Middle frontal gyrus (tissue), 1 donor: ENCODE results near the gene SUCO.
"Not testable (repeated sequence)": the region's sequence is repeated elsewhere in the genome, so short reads cannot be mapped to it uniquely, and the experiment has no call there.

Experiments
- DNase-seq: peaks from one replicate; pipeline ENCODE4 v3.0.0-alpha.2; 2015; ENCODE audit warnings: low spot score; ENCODE audit errors: extremely low spot score

Gene SUCO

DNA sequence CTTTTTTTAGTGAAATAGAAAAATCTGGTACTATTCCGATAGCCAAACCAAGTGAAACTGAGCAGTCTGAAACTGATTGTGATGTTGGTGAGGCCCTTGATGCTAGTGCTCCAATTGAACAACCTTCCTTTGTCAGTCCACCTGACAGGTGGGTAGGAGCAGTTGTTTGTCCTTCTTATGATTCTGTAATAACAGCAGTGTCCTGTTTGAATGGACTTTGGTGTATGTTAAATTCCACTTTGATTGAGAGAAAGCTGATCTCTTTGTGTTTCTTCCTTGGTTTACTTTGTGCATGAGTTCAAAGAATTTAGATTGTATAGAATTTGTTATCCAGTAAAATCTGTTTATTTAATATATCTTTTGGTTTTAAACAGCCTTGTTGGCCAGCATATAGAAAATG, 24.3 kb downstream of the SUCO start:
- DNase-seq = no peak

DNA sequence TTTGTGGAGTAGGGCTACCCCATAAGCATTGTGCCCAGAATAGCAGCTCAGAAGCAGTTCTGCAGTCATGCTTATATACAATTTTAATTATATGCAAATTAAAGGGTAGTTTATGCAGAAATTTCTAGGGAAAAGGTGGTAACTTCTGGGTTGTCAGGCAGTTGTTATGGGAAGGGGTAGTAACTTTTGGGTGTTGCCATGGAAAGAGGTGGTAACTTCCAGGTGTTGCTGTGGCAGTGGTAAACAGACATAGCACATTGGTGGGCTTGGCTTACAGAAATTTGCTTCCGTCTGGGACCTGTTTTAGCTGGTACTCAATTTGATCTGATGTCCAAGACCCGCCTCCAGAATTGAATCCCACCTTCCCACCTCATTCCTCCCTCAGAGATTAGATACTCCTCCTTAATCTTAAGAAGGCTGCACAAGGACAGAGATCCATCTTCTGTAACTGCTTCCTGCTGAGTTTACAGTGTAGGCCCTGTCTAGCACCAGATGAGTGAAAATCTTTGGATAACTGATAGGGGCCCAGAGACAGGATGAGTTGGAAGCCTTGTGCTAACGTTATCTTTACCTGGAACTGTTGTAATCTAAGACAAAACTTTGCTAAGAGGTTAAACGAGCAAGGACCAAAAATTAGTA, 26.7 kb downstream of the SUCO start:
- DNase-seq = no peak

DNA sequence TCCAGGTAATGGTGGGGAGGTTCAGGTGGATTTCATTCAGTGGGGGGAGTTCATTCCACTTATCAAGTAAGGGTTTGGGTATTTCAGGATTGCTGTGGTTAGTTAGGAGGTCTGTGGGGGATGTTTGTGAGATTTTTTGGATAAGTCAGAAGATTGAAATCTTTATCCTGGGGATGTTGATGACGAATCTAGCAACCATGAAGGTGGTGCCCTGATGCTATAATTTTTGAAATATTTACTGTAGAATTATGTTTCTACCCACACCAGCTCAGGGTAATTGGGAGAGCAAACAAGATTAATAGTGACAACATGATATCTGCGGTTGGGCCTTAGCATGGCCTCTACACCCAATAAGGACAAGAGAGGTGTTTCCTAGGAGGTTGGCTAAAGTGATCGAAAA, 28.3 kb downstream of the SUCO start:
- no peak for DNase-seq

DNA sequence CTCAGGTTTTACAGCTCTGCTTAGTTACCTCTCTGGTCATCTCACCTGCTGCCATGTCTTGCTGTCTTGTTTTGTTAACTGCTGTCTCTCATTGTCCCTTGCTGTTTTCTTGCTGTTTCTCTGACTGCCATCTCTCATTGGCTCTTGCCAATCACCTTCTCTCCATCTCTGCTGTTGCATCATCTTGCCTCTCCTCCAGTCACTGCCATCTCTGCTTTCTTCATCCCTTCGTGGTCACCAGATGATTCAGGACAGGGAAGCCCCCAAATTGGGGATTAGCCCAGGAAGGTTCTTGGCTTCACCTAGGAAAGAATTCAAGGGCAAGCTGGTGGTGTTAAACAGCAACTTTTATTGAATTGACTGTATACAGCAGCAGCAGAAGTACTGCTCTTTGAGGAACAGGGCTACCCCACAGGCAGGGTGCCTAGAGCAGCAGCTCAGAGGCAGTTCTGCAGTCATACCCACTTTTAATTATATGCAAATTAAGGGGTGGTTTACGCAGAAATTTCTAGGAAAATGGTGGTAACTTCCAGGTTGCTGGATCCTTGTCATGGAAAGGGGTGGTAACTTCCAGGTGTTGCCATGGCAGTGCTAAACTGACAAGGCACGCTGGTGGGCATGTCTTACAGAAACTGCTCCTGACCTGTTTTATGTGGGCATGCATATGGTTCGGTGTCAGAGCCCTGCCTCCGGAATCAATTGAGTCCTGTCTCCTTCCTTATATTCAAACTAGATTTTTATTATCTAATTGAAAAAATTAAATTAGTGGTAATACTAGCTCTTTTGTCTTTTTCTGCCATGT, 33.4 kb downstream of the SUCO start:
- DNase-seq = no peak

DNA sequence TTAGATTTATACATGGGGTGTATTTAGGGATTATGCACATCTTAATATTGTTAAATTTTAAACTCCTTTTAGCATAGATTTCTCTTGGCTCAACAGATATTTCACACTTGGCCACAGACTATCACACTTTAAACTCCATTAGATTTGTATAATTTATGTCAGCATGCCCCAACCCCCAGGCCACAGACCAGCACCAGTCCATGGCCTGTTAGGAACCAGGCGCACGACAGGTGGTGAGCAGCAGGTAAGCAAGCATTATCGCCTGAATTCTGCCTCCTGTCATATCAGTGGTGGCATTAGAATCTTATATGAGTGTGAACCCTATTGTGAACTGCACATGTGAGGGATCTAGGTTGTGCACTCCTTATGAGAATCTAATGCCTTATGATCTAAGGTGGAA, 34.8 kb downstream of the SUCO start:
- no peak for DNase-seq

DNA sequence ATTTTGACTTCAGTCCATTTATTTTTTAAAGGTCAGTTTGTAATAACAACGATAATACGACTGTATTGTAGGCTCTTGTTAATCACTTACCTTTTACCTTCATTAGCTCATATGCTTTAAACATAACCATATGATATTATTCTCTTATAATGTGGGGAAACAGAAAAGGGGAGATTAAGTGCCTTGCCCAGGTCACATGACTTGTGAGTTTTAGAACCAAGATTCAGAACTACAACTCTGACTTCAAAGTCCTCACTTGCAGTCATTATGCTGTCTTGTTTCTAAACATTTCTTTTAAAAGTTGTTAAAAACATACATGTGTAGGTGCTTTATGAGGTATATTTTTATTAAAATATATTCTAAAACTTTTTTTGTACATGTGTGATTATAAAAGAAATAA, 41.1 kb downstream of the SUCO start:
- DNase-seq = no peak

DNA sequence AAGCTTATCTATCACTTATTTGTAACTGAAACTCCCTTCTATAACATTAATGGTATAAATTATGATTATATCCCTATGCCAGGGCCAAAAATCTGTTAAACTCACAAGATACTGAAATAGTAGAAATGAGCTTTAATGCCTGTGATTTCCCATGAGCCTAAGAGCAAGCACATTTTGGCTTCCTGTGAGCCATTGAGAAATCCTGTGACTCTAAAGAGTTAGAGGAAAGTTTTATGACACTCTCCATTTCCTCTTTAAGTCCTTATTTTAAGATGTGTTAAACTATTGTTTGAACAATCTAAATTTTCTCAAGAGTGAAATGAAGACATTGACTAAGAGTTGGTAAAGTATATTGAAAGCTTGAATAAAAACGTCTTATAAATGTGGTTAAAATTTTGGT, 45.6 kb downstream of the SUCO start:
- DNase-seq = no peak

DNA sequence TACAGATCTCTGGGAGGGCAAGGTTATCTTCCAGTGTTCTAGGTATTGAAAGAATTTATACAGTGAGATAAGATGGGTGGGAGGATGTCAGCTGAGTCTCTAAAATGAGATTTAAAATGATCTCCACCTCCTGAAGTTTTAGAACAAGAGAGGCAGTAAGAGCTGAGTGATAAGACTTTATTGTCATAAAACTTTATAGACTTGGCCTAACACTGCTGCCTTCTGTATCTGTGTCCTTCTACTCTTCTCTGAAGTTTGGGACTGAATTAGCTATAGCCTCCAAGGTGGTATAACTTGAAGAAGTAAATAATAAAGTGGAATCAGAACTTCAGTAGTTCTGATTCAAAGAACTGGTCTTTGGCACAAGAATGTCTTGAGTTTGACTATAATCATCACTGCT, 48.3 kb downstream of the SUCO start:
- no peak for DNase-seq

DNA sequence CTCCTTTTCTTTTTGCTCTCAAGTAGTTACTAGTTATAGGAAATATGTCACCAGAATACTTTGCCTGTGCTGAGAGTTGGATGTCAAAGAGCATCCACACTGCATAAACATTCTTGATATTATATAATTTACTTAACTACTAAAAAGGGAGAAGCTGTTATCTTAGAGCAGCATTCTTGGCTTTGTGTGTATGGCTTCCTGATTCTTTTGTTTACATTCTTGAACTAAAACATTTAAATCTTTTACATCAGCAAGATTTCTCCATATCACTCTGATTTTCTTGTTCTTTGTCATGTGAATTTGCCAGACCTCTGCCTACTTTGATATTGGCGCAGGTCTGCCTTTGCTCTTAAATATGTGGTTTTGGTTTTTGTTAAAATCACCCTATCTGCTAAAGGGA, 48.8 kb downstream of the SUCO start:
- DNase-seq = no peak

DNA sequence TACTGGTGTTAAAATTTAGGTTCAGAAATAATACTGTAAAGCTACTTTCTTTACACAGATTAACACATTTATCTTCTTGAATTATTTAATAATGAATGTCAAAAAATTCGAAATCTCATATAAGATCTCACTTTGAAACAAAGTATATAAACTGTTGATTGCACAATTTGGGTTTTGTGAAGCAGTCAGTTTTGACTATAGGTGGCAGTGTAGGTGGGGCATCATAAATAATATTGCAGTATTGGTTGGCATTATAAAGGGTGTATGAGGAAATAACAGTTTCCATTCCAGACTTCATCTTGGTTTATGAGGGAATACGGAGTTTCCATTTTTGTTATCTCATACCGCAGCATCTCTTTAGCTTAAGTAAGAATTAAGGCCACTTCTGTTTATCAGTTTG, 49.9 kb downstream of the SUCO start:
- no peak for DNase-seq

DNA sequence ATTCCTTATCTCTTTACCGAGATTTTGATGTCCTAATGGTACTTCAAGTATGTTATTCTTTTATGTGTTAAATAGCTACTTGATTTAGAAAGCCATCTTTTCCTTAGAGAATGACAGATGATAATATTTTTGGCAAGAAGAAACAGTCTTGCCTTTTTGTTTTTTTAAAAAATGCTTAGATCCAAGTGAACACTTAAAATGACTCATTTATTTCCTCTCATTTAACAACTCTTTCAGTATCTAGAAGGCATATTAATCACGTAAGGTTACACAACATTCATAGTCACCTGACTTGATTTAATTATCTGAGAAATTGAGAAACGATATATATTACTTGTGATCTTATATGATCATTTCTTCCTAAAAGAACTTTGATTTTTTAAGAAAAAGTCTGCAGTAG, 52.4 kb downstream of the SUCO start:
- no peak for DNase-seq

DNA sequence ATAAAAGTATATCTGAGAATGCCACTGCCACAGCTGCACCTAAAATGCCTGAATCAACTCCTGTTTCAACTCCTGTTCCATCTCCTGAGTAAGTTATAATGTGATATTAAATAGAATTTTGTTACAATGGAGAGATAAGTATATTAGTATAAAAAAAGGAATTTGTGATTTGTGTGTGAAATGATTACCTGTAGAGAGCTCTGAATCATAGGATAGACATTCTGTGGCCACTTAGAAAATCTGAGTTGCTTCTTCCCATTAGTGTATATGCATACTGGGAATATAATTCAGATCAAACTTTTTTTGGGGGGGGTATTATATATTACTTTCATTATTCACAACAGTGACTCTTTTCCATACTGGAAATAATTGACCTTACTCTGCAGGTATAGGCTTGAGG, 52.9 kb downstream of the SUCO start:
- no peak for DNase-seq

DNA sequence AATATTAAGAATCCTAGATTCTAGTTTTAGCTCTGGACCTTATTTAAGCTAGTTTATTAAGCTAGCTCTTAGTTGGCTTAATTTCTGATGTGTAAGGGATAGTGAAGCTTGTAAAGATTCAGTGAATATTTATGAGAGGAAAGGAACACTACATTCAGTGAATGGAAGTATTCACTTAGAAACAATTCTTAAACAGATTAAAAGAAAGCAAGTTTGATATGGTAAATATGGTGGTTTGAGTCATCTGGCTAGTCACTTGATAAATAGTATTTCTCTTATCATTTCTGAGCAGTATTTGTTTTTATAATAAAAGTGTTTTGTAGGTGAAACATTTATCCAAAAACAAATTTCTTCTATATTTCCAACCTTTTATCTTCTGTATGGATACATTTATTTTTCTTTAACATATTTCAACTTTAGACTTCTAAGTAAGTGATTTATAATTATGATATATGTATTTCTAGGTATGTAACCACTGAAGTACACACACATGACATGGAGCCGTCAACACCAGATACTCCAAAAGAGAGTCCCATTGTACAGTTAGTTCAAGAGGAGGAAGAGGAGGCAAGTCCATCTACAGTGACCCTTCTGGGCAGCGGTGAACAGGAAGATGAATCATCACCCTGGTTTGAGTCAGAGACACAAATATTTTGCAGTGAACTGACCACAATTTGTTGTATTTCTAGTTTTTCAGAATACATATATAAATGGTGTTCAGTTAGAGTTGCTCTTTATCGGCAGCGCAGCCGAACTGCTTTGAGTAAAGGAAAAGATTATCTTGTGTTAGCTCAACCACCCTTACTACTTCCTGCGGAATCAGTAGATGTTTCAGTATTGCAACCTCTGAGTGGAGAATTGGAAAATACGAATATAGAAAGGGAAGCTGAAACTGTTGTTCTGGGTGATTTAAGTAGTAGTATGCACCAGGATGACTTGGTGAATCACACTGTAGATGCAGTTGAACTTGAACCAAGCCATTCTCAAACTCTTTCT, 55.6 kb downstream of the SUCO start:
- no peak for DNase-seq

DNA sequence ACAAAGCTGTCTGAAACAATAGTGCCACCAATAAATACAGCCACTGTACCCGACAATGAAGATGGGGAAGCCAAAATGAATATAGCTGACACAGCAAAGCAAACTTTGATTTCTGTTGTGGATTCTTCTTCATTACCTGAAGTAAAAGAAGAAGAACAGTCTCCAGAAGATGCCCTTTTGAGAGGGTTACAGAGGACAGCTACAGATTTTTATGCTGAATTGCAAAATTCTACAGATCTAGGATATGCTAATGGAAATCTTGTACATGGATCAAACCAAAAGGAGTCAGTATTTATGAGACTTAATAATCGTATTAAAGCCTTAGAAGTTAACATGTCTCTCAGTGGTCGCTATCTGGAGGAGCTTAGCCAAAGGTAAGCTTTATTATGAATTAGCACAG, 56.6 kb downstream of the SUCO start:
- no peak for DNase-seq

DNA sequence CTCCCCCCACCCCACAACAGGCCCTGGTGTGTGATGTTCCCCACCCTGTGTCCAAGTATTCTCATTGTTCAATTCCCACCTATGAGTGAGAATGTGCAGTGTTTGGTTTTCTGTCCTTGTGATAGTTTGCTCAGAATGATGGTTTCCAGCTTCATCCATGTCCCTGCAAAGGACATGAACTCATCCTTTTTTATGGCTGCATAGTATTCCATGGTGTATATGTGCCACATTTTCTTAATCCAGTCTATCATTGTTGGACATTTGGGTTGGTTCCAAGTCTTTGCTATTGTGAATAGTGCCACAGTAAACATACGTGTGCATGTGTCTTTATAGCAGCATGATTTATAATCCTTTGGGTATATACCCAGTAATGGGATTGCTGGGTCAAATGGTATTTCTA, 58.5 kb downstream of the SUCO start:
- not testable (repeated sequence) for DNase-seq

DNA sequence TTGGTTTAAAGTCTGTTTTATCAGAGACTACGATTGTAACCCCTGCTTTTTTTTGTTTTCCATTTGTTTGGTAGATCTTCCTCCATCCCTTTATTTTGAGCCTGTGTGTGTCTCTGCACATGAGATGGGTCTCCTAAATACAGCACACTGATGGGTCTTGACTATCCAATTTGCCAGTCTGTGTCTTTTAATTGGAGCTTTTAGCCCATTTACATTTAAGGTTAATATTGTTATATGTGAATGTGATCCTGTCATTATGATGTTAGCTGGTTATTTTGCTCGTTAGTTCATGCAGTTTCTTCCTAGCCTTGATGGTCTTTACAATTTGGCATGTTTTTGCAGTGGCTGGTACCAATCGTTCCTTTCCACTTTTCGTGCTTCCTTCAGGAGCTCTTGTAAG, 62.1 kb downstream of the SUCO start:
- DNase-seq = not testable (repeated sequence)

DNA sequence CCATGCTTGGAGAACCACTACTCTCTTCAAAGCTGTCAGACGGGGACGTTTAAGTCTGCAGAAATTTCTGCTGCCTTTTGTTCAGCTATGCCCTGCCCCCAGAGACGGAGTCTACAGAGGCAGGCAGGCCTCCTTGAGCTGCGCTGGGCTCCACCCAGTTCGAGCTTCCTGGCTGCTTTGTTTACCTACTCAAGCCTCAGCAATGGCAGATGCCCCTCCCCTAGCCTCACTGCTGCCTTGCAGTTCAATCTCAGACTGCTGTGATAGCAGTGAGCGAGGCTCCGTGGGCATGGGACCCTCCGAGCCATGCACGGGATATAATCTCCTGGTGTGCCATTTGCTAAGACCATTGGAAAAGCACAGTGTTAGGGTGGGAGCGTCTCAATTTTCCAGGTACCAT, 63.8 kb downstream of the SUCO start:
- not testable (repeated sequence) for DNase-seq

DNA sequence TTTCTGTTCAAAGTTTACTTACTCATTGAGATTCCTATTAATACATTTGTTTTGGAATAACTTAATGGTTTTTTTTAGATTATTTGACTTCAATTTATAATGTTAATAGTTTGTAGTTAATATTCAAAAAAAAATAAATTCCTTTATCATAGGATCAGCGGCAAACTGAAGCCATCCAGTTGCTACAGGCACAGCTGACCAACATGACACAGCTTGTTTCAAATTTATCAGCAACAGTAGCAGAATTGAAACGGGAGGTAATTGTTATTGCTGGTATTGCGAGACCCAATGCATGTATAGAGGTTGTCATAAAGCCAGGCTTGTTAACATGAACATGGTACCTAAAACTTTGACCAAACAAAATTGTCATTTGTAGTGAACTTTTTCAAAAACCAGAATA, 67.0 kb downstream of the SUCO start:
- DNase-seq = no peak

DNA sequence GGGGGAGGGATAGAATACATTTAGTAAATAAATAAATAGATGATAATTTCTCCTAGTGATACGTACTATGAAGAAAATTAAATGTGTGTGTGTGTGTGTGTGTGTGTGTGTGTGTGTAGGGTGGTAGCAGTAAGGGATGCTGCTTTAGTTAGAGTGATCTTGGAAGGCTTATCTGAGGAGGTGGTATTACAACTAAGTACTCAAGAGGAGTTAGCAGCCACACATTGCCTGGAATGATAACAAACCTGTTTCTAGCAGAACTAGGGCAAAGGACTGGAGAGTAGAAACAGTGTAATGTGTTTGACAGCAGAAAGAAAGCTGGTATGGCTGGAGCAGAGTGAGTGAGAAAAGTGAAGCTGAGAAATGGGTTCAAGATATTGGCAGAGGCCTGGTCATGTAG, 67.7 kb downstream of the SUCO start:
- no peak for DNase-seq

DNA sequence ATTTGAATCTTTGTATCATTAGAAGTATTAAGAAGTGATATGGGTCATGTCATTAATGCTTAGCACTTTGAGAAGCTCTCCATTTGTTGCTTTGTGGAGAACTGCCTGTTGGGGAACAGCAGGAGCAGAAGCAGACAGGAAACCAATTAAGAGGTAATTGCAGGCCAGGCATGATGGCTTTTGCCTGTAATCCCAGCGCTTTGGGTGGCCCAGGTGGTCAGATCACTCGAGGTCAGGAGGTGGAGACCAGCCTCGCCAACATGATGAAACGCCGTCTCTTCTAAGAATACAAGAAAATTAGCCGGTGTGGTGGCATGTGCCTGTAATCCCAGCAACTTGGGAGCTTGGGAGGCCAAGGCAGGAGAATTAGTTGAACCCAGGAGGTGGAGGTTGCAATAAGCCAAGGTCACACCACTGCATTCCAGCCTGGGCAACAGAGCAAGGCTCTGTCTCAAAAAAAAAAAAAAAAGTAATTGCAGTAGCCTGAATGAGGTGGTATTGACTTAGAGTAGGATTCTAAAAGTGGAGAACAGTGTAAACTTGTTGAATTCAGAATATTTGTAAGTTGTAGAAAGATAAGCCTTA, 68.2 kb downstream of the SUCO start:
- DNase-seq = no peak

DNA sequence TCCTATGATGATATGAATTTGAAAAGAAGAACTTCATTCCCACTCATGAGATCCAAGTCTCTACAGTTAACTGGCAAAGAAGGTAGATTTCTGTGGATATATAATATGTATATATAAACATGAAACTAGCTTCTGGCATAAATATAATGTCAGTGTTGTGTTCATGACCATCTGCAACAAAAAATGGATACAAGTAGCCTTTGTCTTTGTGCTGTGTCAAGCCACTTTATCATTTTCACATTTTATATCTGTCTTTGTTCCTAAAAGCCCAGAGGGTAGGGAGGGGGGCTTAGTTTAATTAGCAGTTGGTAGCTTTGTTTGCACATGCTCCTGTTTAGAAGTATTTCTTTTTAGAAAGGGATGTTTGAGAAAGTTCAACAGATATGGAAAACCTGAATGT, 69.8 kb downstream of the SUCO start:
- DNase-seq = no peak

DNA sequence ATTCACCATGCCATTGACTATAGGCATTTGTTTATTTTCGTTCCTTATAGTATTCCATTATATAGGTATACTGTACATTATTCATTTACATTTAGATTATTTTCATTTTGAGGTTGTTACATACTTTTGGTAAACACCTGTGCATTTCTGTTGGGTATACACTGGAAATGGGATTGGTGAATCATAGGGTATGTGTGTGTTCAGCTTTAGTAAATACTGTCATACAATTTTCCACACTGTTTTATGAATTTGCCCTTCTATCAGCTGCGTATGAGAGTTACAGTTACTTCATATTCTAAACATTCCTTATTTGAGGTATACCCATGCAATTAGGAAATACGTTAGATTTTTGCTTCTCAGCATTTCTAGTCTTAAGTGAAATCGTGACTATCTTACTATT, 70.9 kb downstream of the SUCO start:
- no peak for DNase-seq
